ENCODE measurements around the gene RPS27. TPM values are rescaled to one million over a fixed set of nuclear protein-coding genes. Genes with fewer than 3 reads are reported as not detected.
A peak's percentile ranks its signal among the peaks of the same experiment; 100 is the strongest.

Gene RPS27
- total and polyA plus RNA-seq, 2 of the 13 experiments (the other 11 are each of a cell fraction or from before 2014, with no cell fraction given), result 3,737 to 9,964 TPM

GRCh38 chr1:153958111-153958960, 32.2 kb upstream of the RPS27 start, which contains the start of gene CRTC2 (continued):
- TF ChIP-seq ZXDC (CRISPR knock-in tag; IDR thresholded peaks at IDR 0.05) (peak; percentile 37; the same call in 1 of the 2 replicates), CSRNP1 (CRISPR knock-in tag; IDR thresholded peaks at IDR 0.05) (peak; percentile 41; the same call in 1 of the 2 replicates), HNF1A (IDR thresholded peaks at IDR 0.05; ENCODE audit: low read depth) (no peak), HNF1A (CRISPR knock-in tag; IDR thresholded peaks at IDR 0.05; ENCODE audit: borderline replicate concordance) (peak; percentile 12; the same call in 1 of the 2 replicates), ZNF713 (CRISPR knock-in tag; IDR thresholded peaks at IDR 0.05) (no peak), SP140L (CRISPR knock-in tag; IDR thresholded peaks at IDR 0.05; ENCODE audit: borderline replicate concordance) (no peak), TEF (CRISPR knock-in tag; IDR thresholded peaks at IDR 0.05) (no peak), ZNF792 (CRISPR knock-in tag; IDR thresholded peaks at IDR 0.05) (no peak), RAD51 (IDR thresholded peaks at IDR 0.05; ENCODE audit: borderline replicate concordance) (no peak), USF2 (IDR thresholded peaks at IDR 0.05; ENCODE audit: low read depth, low read length) (no peak), USF2 (CRISPR knock-in tag; IDR thresholded peaks at IDR 0.05; ENCODE audit: borderline replicate concordance) (no peak), ZNF790 (CRISPR knock-in tag; IDR thresholded peaks at IDR 0.05; ENCODE audit: borderline replicate concordance) (peak; percentile 69; the same call in 1 of the 2 replicates), DNMT3B (CRISPR knock-in tag; conservative IDR thresholded peaks at IDR 0.05) (0 out of 2 replicates have a peak, but pooled peaks have one; percentile 37), MTERF4 (CRISPR knock-in tag; IDR thresholded peaks at IDR 0.05) (no peak), KLF15 (CRISPR knock-in tag; IDR thresholded peaks at IDR 0.05; ENCODE audit: borderline replicate concordance) (no peak)
